SK-N-SH (cell line): ENCODE measurements around the gene FANCE.

Experiments used
- ELF1 ChIP-seq: IDR thresholded peaks from 2 replicates; pipeline ENCODE4 v1.4.0; 2012
- EP300 ChIP-seq, 2 experiments: IDR thresholded peaks; 2 replicates each; pipeline versions ENCODE4 v1.4.0 to v1.6.1; 2012; ENCODE audit warnings: borderline replicate concordance in 1 of 2, low read depth in 1 of 2, low read length in 1 of 2
- FOSL2 ChIP-seq: IDR thresholded peaks from 2 replicates; pipeline ENCODE4 v1.4.0; 2012; ENCODE audit warnings: low read depth, mild to moderate bottlenecking, moderate library complexity, borderline replicate concordance
- FOXM1 ChIP-seq: IDR thresholded peaks from 2 replicates; pipeline ENCODE4 v1.4.0; 2012; ENCODE audit warnings: low read depth, mild to moderate bottlenecking
- JUND ChIP-seq: IDR thresholded peaks from 2 replicates; pipeline ENCODE4 v1.4.0; 2012
- RFX5 ChIP-seq: IDR thresholded peaks from 2 replicates; pipeline ENCODE4 v1.6.1; 2012; ENCODE audit warnings: mild to moderate bottlenecking, improper control_type of control experiment, low read length
- RXRA ChIP-seq: IDR thresholded peaks from 2 replicates; pipeline ENCODE4 v1.4.0; 2012; ENCODE audit warnings: low read depth, mild to moderate bottlenecking, borderline replicate concordance
- SMC3 ChIP-seq: IDR thresholded peaks from 2 replicates; pipeline ENCODE4 v1.6.1; 2012; ENCODE audit warnings: low read depth, low read length, improper control_type of control experiment
- TCF12 ChIP-seq: IDR thresholded peaks from 2 replicates; pipeline ENCODE4 v1.4.0; 2012
- TEAD4 ChIP-seq: IDR thresholded peaks from 2 replicates; pipeline ENCODE4 v1.4.0; 2012; ENCODE audit warnings: mild to moderate bottlenecking, borderline replicate concordance; ENCODE audit not compliant: insufficient read depth
- YY1 ChIP-seq: IDR thresholded peaks from 2 replicates; pipeline ENCODE4 v1.4.0; 2012; ENCODE audit warnings: low read depth, mild to moderate bottlenecking
- TF ChIP-seq, protein P1 (sequence below): fragments of 200-600 bp; sonication (generic); IDR thresholded peaks from 2 replicates; pipeline ENCODE4 v1.6.1; 2017; ENCODE audit warnings: antibody characterized with exemption, mild to moderate bottlenecking, moderate library complexity
- TF ChIP-seq, protein P2 (sequence below): IDR thresholded peaks from 2 replicates; pipeline ENCODE4 v1.4.0; 2012; ENCODE audit warnings: low read depth
- TF ChIP-seq, protein P3 (sequence below): IDR thresholded peaks from 2 replicates; pipeline ENCODE4 v1.6.1; 2012; ENCODE audit warnings: mild to moderate bottlenecking, low read depth, low read length, moderate library complexity

DNA sequence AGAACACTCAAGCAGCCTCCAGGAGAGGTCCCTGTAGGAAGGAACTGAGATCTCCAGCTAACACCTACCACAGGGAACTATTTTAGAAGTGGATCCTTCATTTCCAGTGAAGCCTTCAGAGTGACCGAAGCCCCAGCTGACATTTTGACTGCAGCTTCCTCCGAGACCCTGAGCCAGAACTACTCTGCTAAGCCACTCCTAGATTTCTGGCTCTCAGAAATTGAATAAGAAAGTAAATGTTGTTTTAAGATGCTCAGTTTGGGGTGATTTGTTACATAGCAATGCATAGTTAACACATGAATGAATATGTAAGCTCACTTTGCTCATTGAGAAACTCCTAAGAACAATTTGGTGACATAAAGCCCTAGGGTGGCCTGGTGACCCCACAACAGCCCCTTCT lies 55.1 kb downstream of the FANCE start:
- TF ChIP-seq TEAD4: no peak
- TF ChIP-seq ELF1: no peak
- no peak for TF ChIP-seq RFX5
- TF ChIP-seq, protein P1, sequence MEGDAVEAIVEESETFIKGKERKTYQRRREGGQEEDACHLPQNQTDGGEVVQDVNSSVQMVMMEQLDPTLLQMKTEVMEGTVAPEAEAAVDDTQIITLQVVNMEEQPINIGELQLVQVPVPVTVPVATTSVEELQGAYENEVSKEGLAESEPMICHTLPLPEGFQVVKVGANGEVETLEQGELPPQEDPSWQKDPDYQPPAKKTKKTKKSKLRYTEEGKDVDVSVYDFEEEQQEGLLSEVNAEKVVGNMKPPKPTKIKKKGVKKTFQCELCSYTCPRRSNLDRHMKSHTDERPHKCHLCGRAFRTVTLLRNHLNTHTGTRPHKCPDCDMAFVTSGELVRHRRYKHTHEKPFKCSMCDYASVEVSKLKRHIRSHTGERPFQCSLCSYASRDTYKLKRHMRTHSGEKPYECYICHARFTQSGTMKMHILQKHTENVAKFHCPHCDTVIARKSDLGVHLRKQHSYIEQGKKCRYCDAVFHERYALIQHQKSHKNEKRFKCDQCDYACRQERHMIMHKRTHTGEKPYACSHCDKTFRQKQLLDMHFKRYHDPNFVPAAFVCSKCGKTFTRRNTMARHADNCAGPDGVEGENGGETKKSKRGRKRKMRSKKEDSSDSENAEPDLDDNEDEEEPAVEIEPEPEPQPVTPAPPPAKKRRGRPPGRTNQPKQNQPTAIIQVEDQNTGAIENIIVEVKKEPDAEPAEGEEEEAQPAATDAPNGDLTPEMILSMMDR: no peak
- no peak for TF ChIP-seq EP300 (IDR thresholded peaks at IDR 0.05; ENCODE audit: borderline replicate concordance in 1 of 2, low read depth in 1 of 2, low read length in 1 of 2)
- TF ChIP-seq, protein P2, sequence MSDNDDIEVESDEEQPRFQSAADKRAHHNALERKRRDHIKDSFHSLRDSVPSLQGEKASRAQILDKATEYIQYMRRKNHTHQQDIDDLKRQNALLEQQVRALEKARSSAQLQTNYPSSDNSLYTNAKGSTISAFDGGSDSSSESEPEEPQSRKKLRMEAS: no peak
- TF ChIP-seq TCF12: no peak
- no peak for TF ChIP-seq YY1
- no peak for TF ChIP-seq FOXM1
- no peak for TF ChIP-seq RXRA
- no peak for TF ChIP-seq JUND
- TF ChIP-seq, protein P3, sequence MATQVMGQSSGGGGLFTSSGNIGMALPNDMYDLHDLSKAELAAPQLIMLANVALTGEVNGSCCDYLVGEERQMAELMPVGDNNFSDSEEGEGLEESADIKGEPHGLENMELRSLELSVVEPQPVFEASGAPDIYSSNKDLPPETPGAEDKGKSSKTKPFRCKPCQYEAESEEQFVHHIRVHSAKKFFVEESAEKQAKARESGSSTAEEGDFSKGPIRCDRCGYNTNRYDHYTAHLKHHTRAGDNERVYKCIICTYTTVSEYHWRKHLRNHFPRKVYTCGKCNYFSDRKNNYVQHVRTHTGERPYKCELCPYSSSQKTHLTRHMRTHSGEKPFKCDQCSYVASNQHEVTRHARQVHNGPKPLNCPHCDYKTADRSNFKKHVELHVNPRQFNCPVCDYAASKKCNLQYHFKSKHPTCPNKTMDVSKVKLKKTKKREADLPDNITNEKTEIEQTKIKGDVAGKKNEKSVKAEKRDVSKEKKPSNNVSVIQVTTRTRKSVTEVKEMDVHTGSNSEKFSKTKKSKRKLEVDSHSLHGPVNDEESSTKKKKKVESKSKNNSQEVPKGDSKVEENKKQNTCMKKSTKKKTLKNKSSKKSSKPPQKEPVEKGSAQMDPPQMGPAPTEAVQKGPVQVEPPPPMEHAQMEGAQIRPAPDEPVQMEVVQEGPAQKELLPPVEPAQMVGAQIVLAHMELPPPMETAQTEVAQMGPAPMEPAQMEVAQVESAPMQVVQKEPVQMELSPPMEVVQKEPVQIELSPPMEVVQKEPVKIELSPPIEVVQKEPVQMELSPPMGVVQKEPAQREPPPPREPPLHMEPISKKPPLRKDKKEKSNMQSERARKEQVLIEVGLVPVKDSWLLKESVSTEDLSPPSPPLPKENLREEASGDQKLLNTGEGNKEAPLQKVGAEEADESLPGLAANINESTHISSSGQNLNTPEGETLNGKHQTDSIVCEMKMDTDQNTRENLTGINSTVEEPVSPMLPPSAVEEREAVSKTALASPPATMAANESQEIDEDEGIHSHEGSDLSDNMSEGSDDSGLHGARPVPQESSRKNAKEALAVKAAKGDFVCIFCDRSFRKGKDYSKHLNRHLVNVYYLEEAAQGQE: no peak
- TF ChIP-seq SMC3: no peak
- TF ChIP-seq FOSL2: no peak
